ENCODE data around the gene WNT11.

The WNT11 gene

DNA sequence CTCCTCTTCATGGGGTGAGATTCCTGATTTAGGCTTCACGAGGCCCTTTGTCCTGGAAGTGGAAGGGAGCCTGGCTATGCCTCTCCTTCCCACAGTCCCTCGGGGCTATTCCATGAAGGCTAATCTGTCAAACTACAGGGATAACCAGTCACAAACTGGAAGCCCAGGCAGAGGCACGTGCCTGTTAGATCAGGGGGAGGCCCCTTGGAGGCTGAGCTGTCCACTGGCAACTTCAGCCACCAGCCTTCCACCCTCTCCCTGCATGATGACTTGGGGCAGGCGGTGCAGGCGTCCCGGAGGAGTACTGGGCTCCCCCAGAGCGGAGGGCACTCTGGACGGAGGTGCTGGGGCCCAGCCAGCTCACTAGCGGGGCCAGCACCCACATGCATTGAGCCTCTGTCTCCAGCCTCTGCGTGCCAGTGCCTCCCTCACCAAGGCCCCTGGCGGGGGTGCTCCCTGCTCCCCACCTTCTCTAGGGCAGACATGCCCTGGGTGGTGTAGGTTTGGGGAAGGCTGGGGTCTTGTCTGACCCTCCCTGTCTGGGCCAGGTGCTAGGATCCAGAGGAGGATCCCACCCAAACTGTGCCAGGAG, 42.9 kb downstream of the WNT11 start:
- TF ChIP-seq REST (IDR thresholded peaks at IDR 0.05; ENCODE audit: insufficient read depth in 1 of 2, low read depth in 2 of 2, low read length in 2 of 2), result no peak
- TF ChIP-seq FOXP2 (optimal IDR thresholded peaks at IDR 0.05; ENCODE audit: borderline replicate concordance, extremely low read depth, extremely low read length, insufficient read depth), result no peak
- no peak for TF ChIP-seq SIN3A (IDR thresholded peaks at IDR 0.05; ENCODE audit: borderline replicate concordance, insufficient read depth, low read length)
- no peak for TF ChIP-seq POLR2AphosphoS5 (IDR thresholded peaks at IDR 0.05; ENCODE audit: low read depth, low read length)
- no peak for TF ChIP-seq TAF1 (IDR thresholded peaks at IDR 0.05; ENCODE audit: borderline replicate concordance, insufficient read depth, low read length)

DNA sequence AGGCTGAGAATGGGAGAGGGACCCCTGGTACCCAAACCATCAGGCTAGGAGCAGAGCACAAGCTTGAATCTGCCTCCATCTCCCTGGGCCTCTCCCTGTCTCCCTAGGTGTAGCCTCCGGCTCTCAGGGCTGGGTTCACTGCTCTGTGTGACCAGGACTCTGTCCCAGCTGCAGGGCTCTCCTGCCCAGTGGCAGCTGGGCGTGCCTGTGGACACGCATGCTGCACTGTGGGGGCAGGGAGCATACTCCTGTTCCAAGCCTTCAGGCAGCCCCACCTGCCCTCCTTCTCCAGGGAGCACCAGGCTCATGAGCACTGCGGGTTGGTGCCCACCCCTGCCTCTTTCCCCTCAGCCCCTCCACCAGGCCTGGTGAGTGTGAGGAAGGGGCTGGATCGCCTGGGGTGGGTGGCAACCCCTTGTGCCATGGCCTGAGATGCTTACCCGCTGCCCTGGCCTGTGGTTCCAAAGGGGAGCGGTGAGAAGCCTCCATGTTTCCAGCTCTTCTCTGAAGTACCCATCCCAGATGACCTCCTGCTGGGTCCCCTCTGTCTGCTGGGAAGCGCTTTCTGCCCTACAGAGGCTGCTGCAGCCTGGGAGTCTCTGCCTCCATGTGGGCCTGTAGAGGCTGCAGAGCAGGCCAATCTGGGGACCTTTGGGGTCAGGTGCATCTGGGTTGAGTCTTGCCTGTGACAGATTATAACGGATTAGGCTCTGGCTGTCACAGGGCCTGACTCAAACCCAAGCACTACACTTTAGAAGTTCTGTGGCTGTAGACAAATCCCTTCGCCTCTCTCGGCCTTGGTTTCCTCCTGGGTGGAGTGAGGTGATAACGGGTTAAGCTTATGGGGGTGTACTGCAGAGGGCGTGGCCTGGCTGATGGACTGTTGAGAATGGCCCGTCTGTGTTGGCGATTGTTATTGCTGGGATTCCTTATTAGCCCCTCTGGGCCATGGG, 43.7 kb downstream of the WNT11 start:
- TF ChIP-seq POLR2AphosphoS5 (IDR thresholded peaks at IDR 0.05; ENCODE audit: low read depth, low read length) (no peak), SIN3A (IDR thresholded peaks at IDR 0.05; ENCODE audit: borderline replicate concordance, insufficient read depth, low read length) (no peak), REST (IDR thresholded peaks at IDR 0.05; ENCODE audit: insufficient read depth in 1 of 2, low read depth in 2 of 2, low read length in 2 of 2) (no peak), TAF1 (IDR thresholded peaks at IDR 0.05; ENCODE audit: borderline replicate concordance, insufficient read depth, low read length) (no peak)

GRCh38 chr11:76161261-76161961, 44.9 kb downstream of the WNT11 start:
- no peak for TF ChIP-seq REST (IDR thresholded peaks at IDR 0.05; ENCODE audit: insufficient read depth in 1 of 2, low read depth in 2 of 2, low read length in 2 of 2)
- TF ChIP-seq POLR2AphosphoS5 (IDR thresholded peaks at IDR 0.05; ENCODE audit: low read depth, low read length), result no peak
- no peak for TF ChIP-seq SIN3A (IDR thresholded peaks at IDR 0.05; ENCODE audit: borderline replicate concordance, insufficient read depth, low read length)
- no peak for TF ChIP-seq TAF1 (IDR thresholded peaks at IDR 0.05; ENCODE audit: borderline replicate concordance, insufficient read depth, low read length)
- no peak for TF ChIP-seq FOXP2 (optimal IDR thresholded peaks at IDR 0.05; ENCODE audit: borderline replicate concordance, extremely low read depth, extremely low read length, insufficient read depth)

DNA sequence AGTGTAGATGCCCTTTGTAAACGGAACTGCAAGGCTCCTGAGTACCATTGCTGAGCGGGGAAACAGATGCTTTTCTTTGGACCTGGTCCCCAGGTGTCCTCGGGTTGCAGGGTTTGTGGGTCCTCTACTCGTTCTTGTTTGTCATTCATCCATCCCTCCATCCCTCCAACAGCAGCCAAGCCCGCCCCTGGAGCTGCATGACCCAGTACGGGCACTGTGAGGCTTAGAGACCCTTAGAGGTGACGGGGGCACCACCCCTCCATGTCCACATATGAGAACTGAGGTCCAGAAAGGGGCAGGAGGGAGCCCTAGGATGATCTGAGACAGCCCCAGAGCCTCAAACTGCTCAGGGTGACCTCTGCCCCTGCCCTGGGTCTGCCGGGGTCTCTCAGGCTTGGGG, 45.4 kb downstream of the WNT11 start:
- no peak for TF ChIP-seq FOXP2 (optimal IDR thresholded peaks at IDR 0.05; ENCODE audit: borderline replicate concordance, extremely low read depth, extremely low read length, insufficient read depth)
- TF ChIP-seq TAF1 (IDR thresholded peaks at IDR 0.05; ENCODE audit: borderline replicate concordance, insufficient read depth, low read length), result no peak
- no peak for TF ChIP-seq POLR2AphosphoS5 (IDR thresholded peaks at IDR 0.05; ENCODE audit: low read depth, low read length)
- no peak for TF ChIP-seq REST (IDR thresholded peaks at IDR 0.05; ENCODE audit: insufficient read depth in 1 of 2, low read depth in 2 of 2, low read length in 2 of 2)
- TF ChIP-seq SIN3A (IDR thresholded peaks at IDR 0.05; ENCODE audit: borderline replicate concordance, insufficient read depth, low read length), result no peak

Measured in PFSK-1 (cell line).